ENCODE data around the gene ITFG2. TPM values are rescaled to one million over a fixed set of nuclear protein-coding genes. Genes with fewer than 3 reads are reported as not detected.
"Not testable (repeated sequence)": the region's sequence is repeated elsewhere in the genome, so short reads cannot be mapped to it uniquely, and the experiment has no call there.

Gene ITFG2
- total and polyA plus RNA-seq, 2 of the 13 experiments (the other 11 are each of a cell fraction or from before 2014, with no cell fraction given): 14.8 to 15.5 TPM

DNA sequence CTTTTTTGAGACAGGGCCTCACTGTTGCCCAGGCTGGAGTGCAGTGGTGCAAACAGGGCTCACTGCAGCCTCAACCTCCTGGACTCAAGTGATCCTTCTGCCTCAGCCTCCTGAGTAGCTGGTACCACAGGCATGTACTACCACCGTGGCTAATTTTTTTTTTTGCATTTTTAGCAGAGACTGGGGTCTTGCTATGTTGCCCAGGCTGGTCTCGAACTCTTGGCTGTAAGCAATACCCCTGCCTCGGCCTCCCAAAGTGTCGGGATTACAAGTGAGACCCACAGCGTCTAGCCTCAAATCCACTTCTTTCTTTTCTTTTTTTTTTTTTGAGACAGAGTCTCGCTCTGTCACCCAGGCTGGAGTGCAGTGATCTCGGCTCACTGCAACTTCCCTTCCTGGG is 50.9 kb downstream of the ITFG2 start:
- H3K79me2 ChIP-seq (ENCODE audit: insufficient read depth, low read length); POLR2A ChIA-PET; H3K9me3 ChIP-seq (ENCODE audit: low read length); H3K27ac ChIP-seq (ENCODE audit: extremely low read length, insufficient read depth, low read length); in situ Hi-C loops (cut with HindIII; ENCODE audit: extremely low pct_ligation_motif_present, low pct_unique_long_range_greater_than_20kb); H3K4me3 ChIP-seq (replicated peaks in 1 of 3; ENCODE audit: insufficient read depth in 1 of 3, low read depth in 2 of 3, low read length in 3 of 3); H3K4me2 ChIP-seq (ENCODE audit: low read depth, low read length); ATAC-seq; H3K4me1 ChIP-seq (ENCODE audit: insufficient read depth, low read length); CTCF ChIA-PET (ENCODE audit: low intra/inter-chr PET ratio, low total read pairs); DNase-seq (ENCODE audit: low spot score); H2AFZ ChIP-seq (ENCODE audit: low read length); H3K27me3 ChIP-seq (ENCODE audit: control insufficient read depth in 1 of 2, insufficient read depth in 2 of 2, low read length in 2 of 2); intact Hi-C loops (cut with micrococcal nuclease; ENCODE audit: unreplicated experiment); BruUV-seq (replicated peaks); FAIRE-seq; H3K9ac ChIP-seq (ENCODE audit: insufficient read depth, low read depth, low read length); H4K20me1 ChIP-seq (ENCODE audit: insufficient read depth, low read length): not testable (repeated sequence)
- WGBS (ENCODE audit: low lambda C conversion rate): 97% methylated on average over 7 of the region's 7 CpGs
- H3K36me3 ChIP-seq (replicated peaks in 1 of 2; ENCODE audit: control insufficient read depth in 1 of 2, insufficient read depth in 2 of 2, low read length in 2 of 2): peaks cover 27 to 77% of the 10 kb centered on the region in 2 experiments
- 0 out of 2 replicates have a peak, but pooled peaks have one; percentile 40 for TF ChIP-seq ZNF121 (CRISPR knock-in tag; IDR thresholded peaks at IDR 0.05)

DNA sequence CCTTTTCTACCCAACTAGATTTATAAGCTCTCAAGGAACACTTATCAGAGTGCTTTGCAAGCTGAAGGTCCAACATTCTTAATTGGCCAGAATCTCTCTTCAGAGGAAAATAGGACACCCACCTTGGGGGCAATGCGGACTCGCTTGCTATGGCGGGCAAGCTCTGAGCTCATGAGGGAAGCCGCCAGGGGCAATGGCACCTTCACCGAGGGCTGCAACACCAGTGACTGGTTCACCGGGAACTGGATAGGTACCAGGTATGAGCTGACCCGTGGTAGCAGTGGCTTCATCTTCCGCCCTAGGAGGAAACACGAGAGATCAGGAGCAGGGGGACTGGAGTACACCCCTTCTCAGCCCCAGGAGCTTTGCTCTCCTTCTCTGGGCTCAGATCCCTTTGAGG is 51.7 kb downstream of the ITFG2 start:
- in situ Hi-C loops (cut with HindIII; ENCODE audit: extremely low pct_ligation_motif_present, low pct_unique_long_range_greater_than_20kb) (no loop called here), intact Hi-C loops (cut with micrococcal nuclease; ENCODE audit: unreplicated experiment) (no loop called here)
- DNase-seq (ENCODE audit: low spot score): no peak
- no peaks in the 10 kb centered on the region for H4K20me1 ChIP-seq (ENCODE audit: insufficient read depth, low read length)
- H3K4me2 ChIP-seq (ENCODE audit: low read depth, low read length): no peak overlapping the region
- no peak overlapping the region for H2AFZ ChIP-seq (ENCODE audit: low read length)
- FAIRE-seq: no peak
- H3K9ac ChIP-seq (ENCODE audit: insufficient read depth, low read depth, low read length): no peak overlapping the region
- BruUV-seq (replicated peaks): no TSS peak
- ChIA-PET CTCF (ENCODE audit: low intra/inter-chr PET ratio, low total read pairs) (no interaction called here), POLR2A (interaction anchor here (0.9 kb wide), 1 partner anchor 13 kb away, joined by 3 read pairs; the partner anchor contains the start of genes FOXM1 and RHNO1)
- H3K27ac ChIP-seq (ENCODE audit: extremely low read length, insufficient read depth, low read length): no peak overlapping the region
- H3K79me2 ChIP-seq (ENCODE audit: insufficient read depth, low read length): no peaks in the 10 kb centered on the region
- H3K36me3 ChIP-seq (replicated peaks in 1 of 2; ENCODE audit: control insufficient read depth in 1 of 2, insufficient read depth in 2 of 2, low read length in 2 of 2): peaks cover 30 to 77% of the 10 kb centered on the region in 2 experiments
- 95% methylated on average over 7 of the region's 9 CpGs for WGBS (ENCODE audit: low lambda C conversion rate)
- no peak for ATAC-seq
- H3K4me3 ChIP-seq (replicated peaks in 1 of 3; ENCODE audit: insufficient read depth in 1 of 3, low read depth in 2 of 3, low read length in 3 of 3): no peak overlapping the region
- H3K9me3 ChIP-seq (ENCODE audit: low read length): no peaks in the 10 kb centered on the region
- TF ChIP-seq ZNF607 (CRISPR knock-in tag; IDR thresholded peaks at IDR 0.05; ENCODE audit: borderline replicate concordance): no peak
- TF ChIP-seq, protein P1, sequence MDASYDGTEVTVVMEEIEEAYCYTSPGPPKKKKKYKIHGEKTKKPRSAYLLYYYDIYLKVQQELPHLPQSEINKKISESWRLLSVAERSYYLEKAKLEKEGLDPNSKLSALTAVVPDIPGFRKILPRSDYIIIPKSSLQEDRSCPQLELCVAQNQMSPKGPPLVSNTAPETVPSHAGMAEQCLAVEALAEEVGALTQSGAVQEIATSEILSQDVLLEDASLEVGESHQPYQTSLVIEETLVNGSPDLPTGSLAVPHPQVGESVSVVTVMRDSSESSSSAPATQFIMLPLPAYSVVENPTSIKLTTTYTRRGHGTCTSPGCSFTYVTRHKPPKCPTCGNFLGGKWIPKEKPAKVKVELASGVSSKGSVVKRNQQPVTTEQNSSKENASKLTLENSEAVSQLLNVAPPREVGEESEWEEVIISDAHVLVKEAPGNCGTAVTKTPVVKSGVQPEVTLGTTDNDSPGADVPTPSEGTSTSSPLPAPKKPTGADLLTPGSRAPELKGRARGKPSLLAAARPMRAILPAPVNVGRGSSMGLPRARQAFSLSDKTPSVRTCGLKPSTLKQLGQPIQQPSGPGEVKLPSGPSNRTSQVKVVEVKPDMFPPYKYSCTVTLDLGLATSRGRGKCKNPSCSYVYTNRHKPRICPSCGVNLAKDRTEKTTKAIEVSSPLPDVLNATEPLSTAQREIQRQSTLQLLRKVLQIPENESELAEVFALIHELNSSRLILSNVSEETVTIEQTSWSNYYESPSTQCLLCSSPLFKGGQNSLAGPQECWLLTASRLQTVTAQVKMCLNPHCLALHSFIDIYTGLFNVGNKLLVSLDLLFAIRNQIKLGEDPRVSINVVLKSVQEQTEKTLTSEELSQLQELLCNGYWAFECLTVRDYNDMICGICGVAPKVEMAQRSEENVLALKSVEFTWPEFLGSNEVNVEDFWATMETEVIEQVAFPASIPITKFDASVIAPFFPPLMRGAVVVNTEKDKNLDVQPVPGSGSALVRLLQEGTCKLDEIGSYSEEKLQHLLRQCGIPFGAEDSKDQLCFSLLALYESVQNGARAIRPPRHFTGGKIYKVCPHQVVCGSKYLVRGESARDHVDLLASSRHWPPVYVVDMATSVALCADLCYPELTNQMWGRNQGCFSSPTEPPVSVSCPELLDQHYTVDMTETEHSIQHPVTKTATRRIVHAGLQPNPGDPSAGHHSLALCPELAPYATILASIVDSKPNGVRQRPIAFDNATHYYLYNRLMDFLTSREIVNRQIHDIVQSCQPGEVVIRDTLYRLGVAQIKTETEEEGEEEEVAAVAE (CRISPR knock-in tag; IDR thresholded peaks at IDR 0.05; ENCODE audit: borderline replicate concordance): no peak
- no peak for TF ChIP-seq ZBTB7A (CRISPR knock-in tag; IDR thresholded peaks at IDR 0.05)
- TF ChIP-seq HMGA1 (CRISPR knock-in tag; conservative IDR thresholded peaks at IDR 0.05): no peak
- TF ChIP-seq HNF4A (CRISPR knock-in tag; IDR thresholded peaks at IDR 0.05): no peak
- TF ChIP-seq, protein P2, sequence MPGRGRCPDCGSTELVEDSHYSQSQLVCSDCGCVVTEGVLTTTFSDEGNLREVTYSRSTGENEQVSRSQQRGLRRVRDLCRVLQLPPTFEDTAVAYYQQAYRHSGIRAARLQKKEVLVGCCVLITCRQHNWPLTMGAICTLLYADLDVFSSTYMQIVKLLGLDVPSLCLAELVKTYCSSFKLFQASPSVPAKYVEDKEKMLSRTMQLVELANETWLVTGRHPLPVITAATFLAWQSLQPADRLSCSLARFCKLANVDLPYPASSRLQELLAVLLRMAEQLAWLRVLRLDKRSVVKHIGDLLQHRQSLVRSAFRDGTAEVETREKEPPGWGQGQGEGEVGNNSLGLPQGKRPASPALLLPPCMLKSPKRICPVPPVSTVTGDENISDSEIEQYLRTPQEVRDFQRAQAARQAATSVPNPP (CRISPR knock-in tag; IDR thresholded peaks at IDR 0.05): no peak
- H3K27me3 ChIP-seq (ENCODE audit: control insufficient read depth in 1 of 2, insufficient read depth in 2 of 2, low read length in 2 of 2): no peaks in the 10 kb centered on the region
- H3K4me1 ChIP-seq (ENCODE audit: insufficient read depth, low read length): no peaks in the 10 kb centered on the region
